GM19238 (cell line): Measurements from ENCODE around the gene POLD4.

Experiments used
- DNase-seq: peaks from one replicate; pipeline ENCODE4 v3.0.0; 2011; ENCODE audit warnings: low spot score; ENCODE audit not compliant: insufficient read length

The POLD4 gene

DNA sequence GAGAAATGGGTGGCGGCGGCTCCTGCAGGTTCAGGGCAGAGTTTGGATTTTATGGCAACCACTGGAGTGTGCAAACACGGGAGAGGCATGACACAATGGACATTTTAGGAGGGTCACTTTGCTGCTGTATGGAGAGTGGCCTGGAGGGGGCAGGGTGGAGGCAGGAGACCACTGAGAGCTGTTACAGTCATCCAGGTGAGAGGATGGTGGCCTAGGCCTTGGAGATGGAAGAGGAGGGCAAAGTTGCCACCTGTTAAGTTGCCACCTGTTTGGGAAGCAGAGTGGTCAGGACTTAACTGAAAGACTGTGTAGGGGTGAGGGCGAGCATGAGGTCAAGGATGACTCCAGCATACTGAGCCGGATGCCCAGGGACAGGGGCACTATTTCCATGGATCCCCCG, 36.1 kb upstream of the POLD4 start:
- DNase-seq = no peak

DNA sequence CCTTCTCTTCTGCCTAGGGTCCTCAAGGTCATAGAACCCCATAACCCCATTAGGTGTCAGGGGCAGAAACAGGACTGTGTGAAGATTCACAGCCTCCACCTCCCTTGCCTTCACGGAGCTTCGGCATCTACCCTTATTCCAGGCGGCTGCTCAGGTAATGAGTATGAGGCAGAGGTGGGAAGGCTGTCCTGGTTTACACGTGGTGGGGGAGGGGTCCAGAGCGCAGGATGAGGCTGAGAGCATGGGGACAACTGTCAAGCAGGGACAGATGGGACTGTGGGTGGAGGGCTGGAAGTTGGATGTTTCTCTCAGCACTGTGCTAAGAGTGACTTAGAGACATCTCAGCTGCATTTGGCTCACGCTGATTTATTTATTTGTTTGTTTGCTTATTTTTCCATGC, 34.2 kb upstream of the POLD4 start:
- DNase-seq = no peak

- DNase-seq = no peak
These were observed 33.7 kb upstream of the POLD4 start for GRCh38 chr11:67387069-67387468.

- no peak for DNase-seq
These were observed 31.6 kb upstream of the POLD4 start for GRCh38 chr11:67384851-67385366.

DNA sequence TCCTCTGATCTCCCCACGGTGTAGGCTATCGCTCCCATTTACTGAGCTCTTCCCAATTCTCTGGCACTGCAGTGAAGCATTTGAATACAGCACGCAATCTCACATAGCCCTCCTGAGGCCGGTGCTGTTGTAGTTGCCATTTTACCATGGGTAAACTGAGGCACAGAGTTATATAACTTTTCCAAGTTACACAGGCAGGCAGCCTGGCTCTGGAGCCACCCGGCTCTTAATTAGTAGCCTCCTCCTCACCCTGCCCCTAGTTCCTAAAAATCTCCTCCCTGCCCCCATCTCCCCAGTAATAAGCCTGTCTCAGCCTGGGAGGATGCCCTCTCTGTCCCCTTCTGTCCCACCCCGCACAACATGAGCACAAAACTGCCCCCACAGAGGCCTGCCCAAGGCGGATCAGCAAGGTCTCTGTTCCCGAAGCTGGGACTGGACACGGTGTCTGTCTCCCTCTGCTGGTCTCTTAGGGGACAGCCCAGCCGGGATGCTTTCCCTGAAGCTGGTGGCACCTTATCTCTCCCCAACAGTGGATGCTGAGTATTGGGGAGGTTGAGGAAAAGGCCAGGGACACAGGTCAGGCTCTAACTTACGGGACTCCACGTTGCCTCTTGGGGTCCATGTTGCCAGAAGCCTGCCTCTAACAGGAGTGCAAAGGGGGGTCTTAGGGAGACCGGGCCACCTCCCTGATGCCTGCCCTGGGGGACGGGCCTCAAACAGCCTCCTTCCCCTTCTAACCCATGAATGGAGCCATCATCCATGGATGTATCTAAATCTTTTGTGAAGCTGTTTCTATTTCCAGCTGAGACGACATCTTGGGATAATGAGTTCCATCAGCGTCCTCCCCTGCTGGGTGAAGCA, 29.2 kb upstream of the POLD4 start:
- DNase-seq = peak; percentile 73

DNA sequence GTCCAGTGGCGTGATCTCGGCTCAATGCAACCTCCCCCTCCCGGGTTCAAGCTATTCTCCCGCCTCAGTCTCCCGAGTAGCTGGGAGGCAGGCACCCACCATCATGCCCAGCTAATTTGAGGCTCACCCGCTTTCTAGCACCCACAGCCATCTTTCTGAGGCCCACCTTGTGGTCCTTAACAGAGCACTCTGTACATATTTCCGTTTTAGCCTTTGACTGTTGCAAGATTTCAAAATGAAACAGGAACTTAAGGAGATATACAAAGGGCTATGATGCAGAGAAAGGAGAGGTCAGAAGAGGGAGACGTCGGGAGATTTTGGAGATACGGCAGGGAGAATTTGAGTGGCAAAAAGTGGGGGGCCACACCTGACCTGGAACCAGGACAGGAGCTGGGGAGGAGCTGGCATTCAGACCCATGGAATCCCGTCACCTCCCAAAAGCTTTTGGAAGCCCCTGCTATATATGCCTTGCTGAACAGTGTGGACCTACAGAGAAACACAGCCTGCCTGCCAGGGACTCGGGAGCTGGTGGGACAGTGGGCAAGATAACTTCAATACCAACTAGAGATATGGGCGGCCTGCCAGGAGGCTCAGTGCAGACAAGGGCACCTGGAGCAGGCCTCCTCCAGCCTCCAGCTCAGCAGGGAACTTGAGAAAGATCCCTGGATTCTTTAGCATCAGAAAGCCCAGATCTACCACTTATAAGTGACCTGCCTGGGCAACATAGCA, 28.1 kb upstream of the POLD4 start:
- DNase-seq = no peak

GRCh38 chr11:67379061-67380058, 26.0 kb upstream of the POLD4 start:
- DNase-seq = no peak

- DNase-seq = no peak
These were observed 25.2 kb upstream of the POLD4 start for GRCh38 chr11:67378544-67378943.

DNA sequence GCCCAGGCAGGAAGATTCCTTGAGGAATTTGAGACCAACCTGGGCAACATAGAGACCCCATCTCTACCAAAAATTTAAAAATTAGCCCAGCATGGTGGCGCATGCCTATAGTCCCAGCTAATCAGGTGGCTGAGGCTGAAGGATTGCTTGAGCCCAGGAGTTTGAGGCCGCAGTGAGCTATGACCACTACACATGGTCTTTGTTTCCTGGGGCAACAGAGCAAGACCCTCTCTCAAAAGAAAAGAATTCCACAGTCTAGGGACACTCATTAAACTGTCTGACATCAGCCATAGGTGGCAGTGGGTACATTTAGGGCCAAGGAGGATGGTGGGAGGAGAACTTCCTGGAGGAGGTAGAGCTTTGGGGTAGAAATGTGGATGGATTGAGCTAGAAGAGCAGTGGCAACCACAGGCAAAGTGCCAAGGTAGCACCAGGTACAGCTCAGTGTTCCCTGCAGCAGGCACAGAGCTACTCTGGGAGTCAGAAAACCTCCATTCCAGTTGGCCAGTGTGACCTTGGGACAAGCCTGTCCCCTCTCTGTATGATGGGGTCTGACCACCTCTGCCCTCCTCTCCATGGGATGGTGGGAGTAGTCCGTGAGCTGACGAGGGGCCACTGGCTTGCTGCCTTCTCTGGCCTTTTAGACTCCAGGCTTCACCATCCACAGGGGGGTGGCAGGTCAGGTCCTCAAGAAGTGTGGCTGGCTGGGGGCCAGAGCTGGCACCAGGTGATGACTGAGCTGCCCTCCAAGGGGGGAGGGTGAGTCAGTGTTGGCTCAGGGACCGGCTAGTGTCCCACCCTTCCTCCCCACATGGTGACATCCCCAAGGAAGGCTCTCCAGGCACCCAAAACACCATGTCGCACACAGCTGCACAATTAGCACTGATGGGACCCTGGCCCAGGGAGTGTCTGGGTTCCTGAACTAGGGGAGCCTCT, 23.8 kb upstream of the POLD4 start:
- DNase-seq = no peak

- no peak for DNase-seq
These were observed 22.9 kb upstream of the POLD4 start for GRCh38 chr11:67376063-67376820.

DNA sequence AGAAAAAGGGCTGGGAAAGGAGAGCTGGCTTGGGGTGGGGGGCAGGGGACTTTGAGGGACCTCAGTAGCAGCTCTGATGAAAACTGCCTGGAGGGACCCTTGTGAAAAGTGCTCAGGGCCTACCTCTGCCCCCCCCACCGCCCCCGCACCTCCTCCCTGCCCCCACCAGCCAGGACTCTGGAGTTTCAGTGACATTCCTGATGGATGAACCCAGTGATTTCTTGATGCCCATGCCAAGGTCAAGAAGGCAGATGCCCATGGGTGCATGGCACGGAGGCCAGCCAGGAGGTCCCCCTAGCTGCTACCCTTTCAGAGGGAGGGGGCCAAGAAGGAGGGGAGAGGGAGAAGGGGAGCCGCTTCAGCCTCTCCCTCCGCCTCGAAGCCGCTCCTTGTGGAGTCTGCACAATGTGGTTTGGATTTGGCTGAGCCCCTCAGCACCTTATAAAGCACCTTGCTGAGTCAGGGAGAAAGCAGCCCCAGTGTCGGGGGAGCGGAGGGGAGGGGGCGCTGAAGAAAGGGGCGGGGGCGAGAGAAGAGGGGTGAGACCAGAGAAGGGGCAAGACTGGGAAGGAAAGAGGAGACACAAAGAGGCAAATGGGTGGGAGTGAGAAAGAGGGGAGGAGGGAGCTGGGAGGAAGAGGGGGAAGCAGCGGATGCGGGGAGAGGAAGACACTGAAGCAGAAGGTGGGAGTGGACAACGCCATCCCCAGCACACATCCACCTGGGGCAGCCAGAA, 22.1 kb upstream of the POLD4 start:
- DNase-seq = no peak

- DNase-seq = no peak
These were observed 21.4 kb upstream of the POLD4 start for GRCh38 chr11:67374571-67375281.

GRCh38 chr11:67373648-67374570, 20.6 kb upstream of the POLD4 start:
- peak; percentile 78 for DNase-seq

GRCh38 chr11:67372993-67373647, 19.8 kb upstream of the POLD4 start, which contains the start of gene CLCF1:
Gene CLCF1 (minus strand): TSS chr11:67373598. CDS start chr11:67373539, 59 bp downstream.
- DNase-seq = peak; percentile 71

DNA sequence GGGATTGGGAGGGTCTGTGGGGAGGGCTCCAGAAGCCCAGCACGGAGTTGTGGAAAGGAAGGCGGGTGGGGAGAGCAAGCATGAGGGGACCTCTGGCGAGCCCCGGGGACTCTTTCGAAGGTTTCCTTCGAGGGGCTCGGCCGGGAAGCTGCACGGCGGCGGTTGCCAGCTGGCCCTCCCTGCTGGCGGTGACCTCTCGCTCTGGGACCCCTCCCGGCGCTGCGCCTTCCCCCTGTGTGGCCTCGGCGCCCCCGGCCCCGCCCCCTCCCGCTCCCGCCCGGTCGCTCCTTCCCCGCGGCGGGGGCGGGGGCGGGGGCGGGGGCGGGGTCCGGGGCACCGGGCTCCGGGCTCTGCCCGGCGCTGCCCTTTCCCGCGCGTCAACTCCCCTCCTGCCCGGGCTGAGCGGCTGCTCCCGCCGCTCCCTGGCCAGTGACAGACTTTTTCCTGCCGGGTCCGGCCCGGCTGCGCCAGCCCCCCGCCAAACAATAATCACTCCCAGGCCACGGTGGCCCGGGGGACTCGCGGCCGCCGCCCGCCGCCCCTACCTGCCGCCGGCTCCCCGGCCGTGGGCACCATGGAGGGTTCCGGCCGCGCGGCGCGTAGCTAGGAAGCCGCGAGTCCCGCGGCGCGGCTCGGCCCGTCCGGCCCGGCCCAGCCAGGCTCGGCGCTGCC, 19.1 kb upstream of the POLD4 start:
- DNase-seq = no peak

DNA sequence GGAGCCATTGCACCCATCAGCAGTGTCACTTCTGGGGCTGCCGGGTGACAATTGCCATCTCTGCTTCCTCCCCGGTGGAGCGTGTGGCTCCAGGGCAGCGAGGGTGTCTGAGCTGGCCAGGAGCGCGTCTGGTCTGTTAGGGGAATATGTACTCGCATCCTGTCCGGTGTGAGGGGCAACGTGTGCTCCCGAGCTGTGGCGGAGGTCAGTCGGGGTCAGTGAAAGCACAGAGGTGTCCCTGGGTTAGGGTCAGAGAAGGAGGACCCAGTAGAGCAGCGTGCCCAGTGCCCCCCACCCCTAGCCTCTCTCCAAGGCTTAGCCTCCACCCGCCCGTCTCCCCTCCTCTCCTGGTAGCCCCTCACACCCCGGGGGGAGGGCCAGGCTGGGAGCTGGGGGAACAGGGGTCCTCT, 18.6 kb upstream of the POLD4 start:
- no peak for DNase-seq
